SK-N-SH treated with all-trans-retinoic acid at 6 μM for 48 hours (cell line): ENCODE measurements around the gene FAAH.

ENCODE experiments used
- ATAC-seq: fragments of 200-7000 bp; cut with Tn5 transposase; 3 replicates; pipeline ENCODE4 v1.9.1; 2020; ENCODE audit warnings: mild to moderate bottlenecking, moderate library complexity
- ARNTL ChIP-seq: fragments of 450-650 bp; formaldehyde crosslinking; IDR thresholded peaks from 2 replicates; pipeline ENCODE4 v1.5.0; 2020; ENCODE audit warnings: low read depth, mild to moderate bottlenecking, moderate library complexity, borderline replicate concordance
- BACH2 ChIP-seq: fragments of 250-450 bp; sonication (Bioruptor Pico); IDR thresholded peaks from 2 replicates; pipeline ENCODE4 v1.9.0; 2021; ENCODE audit warnings: mild to moderate bottlenecking, borderline replicate concordance
- CREB5 ChIP-seq: fragments of 250-450 bp; sonication (Bioruptor Pico); IDR thresholded peaks from 2 replicates; pipeline ENCODE4 v1.5.1; 2020; ENCODE audit warnings: low read depth, mild to moderate bottlenecking, moderate library complexity
- CSDC2 ChIP-seq: fragments of 250-450 bp; sonication (Bioruptor Pico); IDR thresholded peaks from 2 replicates; pipeline ENCODE4 v1.5.0; 2020; ENCODE audit warnings: mild to moderate bottlenecking, moderate library complexity
- CSRNP3 ChIP-seq: fragments of 250-450 bp; sonication (Bioruptor Pico); IDR thresholded peaks from 2 replicates; pipeline ENCODE4 v1.5.1; 2021; ENCODE audit warnings: mild to moderate bottlenecking, moderate library complexity
- ESRRG ChIP-seq: fragments of 250-450 bp; sonication (Bioruptor Pico); IDR thresholded peaks from 2 replicates; pipeline ENCODE4 v1.6.1; 2021; ENCODE audit warnings: mild to moderate bottlenecking
- GLIS3 ChIP-seq: fragments of 250-450 bp; sonication (Bioruptor Pico); IDR thresholded peaks from 2 replicates; pipeline ENCODE4 v1.5.0; 2020; ENCODE audit warnings: mild to moderate bottlenecking, moderate library complexity
- OSR1 ChIP-seq: fragments of 250-450 bp; sonication (Bioruptor Pico); IDR thresholded peaks from 2 replicates; pipeline ENCODE4 v1.8.0; 2022; ENCODE audit warnings: moderate library complexity, mild to moderate bottlenecking, inconsistent platforms
- PATZ1 ChIP-seq: fragments of 250-450 bp; sonication (Bioruptor Pico); IDR thresholded peaks from 2 replicates; pipeline ENCODE4 v1.8.0; 2020; ENCODE audit warnings: mild to moderate bottlenecking, moderate library complexity, borderline replicate concordance
- POU6F1 ChIP-seq: fragments of 250-450 bp; sonication (Bioruptor Pico); IDR thresholded peaks from 2 replicates; pipeline ENCODE4 v1.8.0; 2021; ENCODE audit warnings: low read depth, mild to moderate bottlenecking, moderate library complexity, borderline replicate concordance
- PPARA ChIP-seq: fragments of 250-450 bp; sonication (Bioruptor Pico); IDR thresholded peaks from 2 replicates; pipeline ENCODE4 v1.5.0; 2020; ENCODE audit warnings: mild to moderate bottlenecking, borderline replicate concordance
- SNAI2 ChIP-seq: fragments of 250-450 bp; sonication (Bioruptor Pico); IDR thresholded peaks from 2 replicates; pipeline ENCODE4 v1.5.0; 2020; ENCODE audit warnings: mild to moderate bottlenecking, moderate library complexity
- TCF4 ChIP-seq: fragments of 250-450 bp; sonication (Bioruptor Pico); IDR thresholded peaks from 2 replicates; pipeline ENCODE4 v1.8.0; 2021; ENCODE audit warnings: mild to moderate bottlenecking, moderate library complexity, borderline replicate concordance
- TOX ChIP-seq: fragments of 250-450 bp; sonication (Bioruptor Pico); IDR thresholded peaks from 2 replicates; pipeline ENCODE4 v1.8.0; 2021; ENCODE audit warnings: mild to moderate bottlenecking, moderate library complexity, borderline replicate concordance
- ZC3H10 ChIP-seq: fragments of 250-450 bp; sonication (Bioruptor Pico); IDR thresholded peaks from 2 replicates; pipeline ENCODE4 v1.5.1; 2021; ENCODE audit warnings: mild to moderate bottlenecking, moderate library complexity
- ZFP3 ChIP-seq: fragments of 250-450 bp; sonication (Bioruptor Pico); IDR thresholded peaks from 2 replicates; pipeline ENCODE4 v1.5.0; 2020; ENCODE audit warnings: mild to moderate bottlenecking, moderate library complexity
- ZFP30 ChIP-seq: fragments of 450-650 bp; formaldehyde crosslinking; IDR thresholded peaks from 2 replicates; pipeline ENCODE4 v1.5.0; 2022; ENCODE audit warnings: mild to moderate bottlenecking, moderate library complexity
- ZNF565 ChIP-seq: fragments of 450-650 bp; formaldehyde crosslinking; conservative IDR thresholded peaks from 2 replicates; pipeline ENCODE4 v1.5.0; 2020; ENCODE audit warnings: low read depth, mild to moderate bottlenecking, moderate library complexity
- ZNF70 ChIP-seq: fragments of 450-650 bp; formaldehyde crosslinking; IDR thresholded peaks from 2 replicates; pipeline ENCODE4 v1.5.0; 2020; ENCODE audit warnings: mild to moderate bottlenecking, moderate library complexity

FAAH gene

GRCh38 chr1:46447499-46448108 lies 53.5 kb downstream of the FAAH start (continued):
- TF ChIP-seq ZNF70 (CRISPR knock-in tag) = no peak

GRCh38 chr1:46448109-46448911 lies 54.2 kb downstream of the FAAH start:
- no peak for TF ChIP-seq POU6F1

GRCh38 chr1:46449223-46450159 lies 55.4 kb downstream of the FAAH start:
- no peak for ATAC-seq
- TF ChIP-seq PPARA (CRISPR knock-in tag) = no peak
- TF ChIP-seq ZNF565 (CRISPR knock-in tag) = no peak
- no peak for TF ChIP-seq ESRRG (CRISPR knock-in tag)
- TF ChIP-seq GLIS3 (CRISPR knock-in tag) = no peak
- no peak for TF ChIP-seq CREB5 (CRISPR knock-in tag)
- no peak for TF ChIP-seq POU6F1
- TF ChIP-seq ZFP3 (CRISPR knock-in tag) = no peak
- TF ChIP-seq CSRNP3 (CRISPR knock-in tag) = no peak
- TF ChIP-seq CSDC2 (CRISPR knock-in tag) = no peak
- no peak for TF ChIP-seq TOX (CRISPR knock-in tag)
- no peak for TF ChIP-seq SNAI2 (CRISPR knock-in tag)
- no peak for TF ChIP-seq ZFP30 (CRISPR knock-in tag)
- no peak for TF ChIP-seq BACH2 (CRISPR knock-in tag)
- TF ChIP-seq ZC3H10 = no peak
- TF ChIP-seq OSR1 (CRISPR knock-in tag) = no peak
- no peak for TF ChIP-seq ARNTL (CRISPR knock-in tag)
- no peak for TF ChIP-seq TCF4 (CRISPR knock-in tag)

More at GRCh38 chr1:46448109-46448911, 54.2 kb downstream of the FAAH start:
- ATAC-seq = no peak

GRCh38 chr1:46450160-46450517 lies 56.0 kb downstream of the FAAH start:
- ATAC-seq = no peak
- no peak for TF ChIP-seq TCF4 (CRISPR knock-in tag)
- TF ChIP-seq BACH2 (CRISPR knock-in tag) = no peak
- TF ChIP-seq PATZ1 (CRISPR knock-in tag) = no peak
- TF ChIP-seq CREB5 (CRISPR knock-in tag) = no peak
- TF ChIP-seq POU6F1 = no peak
- TF ChIP-seq, all 23 proteins: peak for 0
